Panc1 (cell line): Measurements from ENCODE around the gene TIMM29.

Source experiments
- CTCF ChIP-seq: fragments of 450-650 bp; IDR thresholded peaks from 2 replicates; pipeline ENCODE4 v1.5.1; 2017; ENCODE audit warnings: mild to moderate bottlenecking
- SIN3A ChIP-seq: IDR thresholded peaks from 2 replicates; pipeline ENCODE4 v1.6.1; 2012; ENCODE audit warnings: low read depth, mild to moderate bottlenecking, low read length, moderate library complexity, borderline replicate concordance; ENCODE audit not compliant: insufficient read depth

DNA sequence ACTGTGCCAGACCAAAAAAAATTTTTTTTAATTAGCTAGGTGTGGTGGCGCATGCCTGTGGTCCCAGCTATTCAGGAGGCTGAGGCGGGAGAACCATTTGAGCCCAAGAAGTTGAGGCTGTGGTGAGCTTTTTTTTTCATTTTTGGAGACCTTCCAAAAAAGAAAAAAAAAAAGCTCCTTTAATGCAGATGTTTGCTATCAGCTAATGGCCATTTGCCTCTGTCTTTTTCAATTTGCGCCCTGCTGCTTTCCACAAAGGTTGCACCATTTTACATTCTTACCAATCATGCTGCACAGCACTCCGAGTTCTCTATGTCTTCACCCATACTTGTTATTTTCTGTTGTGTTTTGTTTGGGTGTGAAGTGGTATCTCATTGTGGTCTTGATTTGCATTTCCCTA is 16.7 kb downstream of the TIMM29 start:
- TF ChIP-seq CTCF (no peak), SIN3A (no peak)
